IMR-90 (cell line): ENCODE results near the gene MAGEB1. TPM values are rescaled to one million over a fixed set of nuclear protein-coding genes. Genes with fewer than 3 reads are reported as not detected.

ENCODE experiments used
- ATAC-seq: fragments of 200-7000 bp; cut with Tn5 transposase; 2 replicates; pipeline ENCODE4 v1.9.1; 2020; ENCODE audit warnings: low read depth, mild to moderate bottlenecking, moderate library complexity
- BruUV-seq: library from RNA; stranded (reverse); fragments of 400-500 nt; replicated peaks from 2 replicates; lab custom pipeline; 2021; lab: Mats Ljungman, UMichigan
- CTCF ChIA-PET: fragments of 300-600 bp; formaldehyde crosslinking; extraction: SDS; loops from one replicate; lab custom pipeline; 2021; ENCODE audit warnings: antibody characterized with exemption; lab: Yijun Ruan, JAX
- POLR2A ChIA-PET: fragments of 300-600 bp; sonication (Branson Sonifier 250); formaldehyde crosslinking; loops from one replicate; lab custom pipeline; 2022; ENCODE audit warnings: antibody characterized with exemption; ENCODE audit not compliant: unreplicated experiment; lab: Charles Lee
- DNase-seq: peaks from one replicate; pipeline ENCODE4 v3.0.0; 2013
- H2AFZ ChIP-seq: replicated peaks from 2 replicates; pipeline ENCODE3; 2013; ENCODE audit warnings: low read length, mild to moderate bottlenecking; ENCODE audit not compliant: poor library complexity
- H2AK5ac ChIP-seq: 2 replicates; pipeline ENCODE4 v1.6.1; 2013; ENCODE audit warnings: low read depth, low read length, inconsistent platforms
- H2AK9ac ChIP-seq: replicated peaks from 2 replicates; pipeline ENCODE3; 2013; ENCODE audit warnings: mild to moderate bottlenecking, low read depth, low read length, moderate library complexity; ENCODE audit not compliant: poor library complexity
- H2BK120ac ChIP-seq: 2 replicates; pipeline ENCODE4 v1.6.1; 2013; ENCODE audit warnings: low read depth, low read length, inconsistent platforms
- H2BK15ac ChIP-seq: 3 replicates; pipeline ENCODE4 v1.6.1; 2013; ENCODE audit warnings: low read depth, low read length, inconsistent platforms
- H2BK20ac ChIP-seq: 2 replicates; pipeline ENCODE4 v1.6.1; 2013; ENCODE audit warnings: low read depth, mild to moderate bottlenecking, inconsistent platforms, low read length, moderate library complexity
- H2BK5ac ChIP-seq: 2 replicates; pipeline ENCODE4 v1.6.1; 2013; ENCODE audit warnings: mild to moderate bottlenecking, low read depth, low read length, inconsistent platforms; ENCODE audit not compliant: poor library complexity, severe bottlenecking
- H3K14ac ChIP-seq: replicated peaks from 2 replicates; pipeline ENCODE4 v1.6.1; 2013; ENCODE audit warnings: low read depth, low read length, inconsistent platforms
- H3K18ac ChIP-seq: 2 replicates; pipeline ENCODE4 v1.6.1; 2013; ENCODE audit warnings: low read depth, low read length, control low read depth
- H3K23ac ChIP-seq: 2 replicates; pipeline ENCODE4 v1.6.1; 2013; ENCODE audit warnings: low read depth, low read length, inconsistent platforms
- H3K27ac ChIP-seq: 2 replicates; pipeline ENCODE4 v1.5.1; 2013; ENCODE audit warnings: mild to moderate bottlenecking, control low read depth, low read length; ENCODE audit not compliant: insufficient read depth
- H3K27me3 ChIP-seq: 2 replicates; pipeline ENCODE4 v1.6.1; 2013; ENCODE audit warnings: low read length; ENCODE audit not compliant: control insufficient read depth, insufficient read depth
- H3K36me3 ChIP-seq: 2 replicates; pipeline ENCODE4 v1.6.1; 2013; ENCODE audit warnings: low read length, mixed read lengths; ENCODE audit not compliant: control insufficient read depth, insufficient read depth
- H3K4ac ChIP-seq: 2 replicates; pipeline ENCODE4 v1.6.1; 2013; ENCODE audit warnings: low read depth, low read length, inconsistent platforms
- H3K4me1 ChIP-seq: 2 replicates; pipeline ENCODE4 v1.6.1; 2013; ENCODE audit warnings: low read length, mixed read lengths; ENCODE audit not compliant: control insufficient read depth, insufficient read depth
- H3K4me2 ChIP-seq: 2 replicates; pipeline ENCODE4 v1.6.1; 2013; ENCODE audit warnings: low read depth, mild to moderate bottlenecking, control low read depth, low read length, moderate library complexity
- H3K4me3 ChIP-seq: 2 replicates; pipeline ENCODE4 v1.5.1; 2013; ENCODE audit warnings: low read depth, mild to moderate bottlenecking, control low read depth, low read length, moderate library complexity; ENCODE audit not compliant: insufficient read depth
- H3K56ac ChIP-seq: 2 replicates; pipeline ENCODE4 v1.6.1; 2013; ENCODE audit warnings: low read length, inconsistent platforms; ENCODE audit not compliant: insufficient read depth; ENCODE audit errors: extremely low read depth
- H3K79me1 ChIP-seq, 2 experiments: 2 replicates each; pipeline ENCODE4 v1.6.1; 2013; ENCODE audit warnings: low read length in 2 of 2, inconsistent platforms in 1 of 2, low read depth in 1 of 2
- H3K9ac ChIP-seq: 2 replicates; pipeline ENCODE4 v1.6.1; 2013; ENCODE audit warnings: low read depth, low read length, control low read depth
- H3K9me1 ChIP-seq: 2 replicates; pipeline ENCODE4 v1.6.1; 2013; ENCODE audit warnings: low read length, inconsistent platforms; ENCODE audit not compliant: insufficient read depth
- H3K9me3 ChIP-seq: 2 replicates; pipeline ENCODE4 v1.6.1; 2013; ENCODE audit warnings: low read length; ENCODE audit not compliant: control insufficient read depth, insufficient read depth
- H4K20me1 ChIP-seq: 2 replicates; pipeline ENCODE4 v1.6.1; 2013; ENCODE audit warnings: low read length, inconsistent platforms; ENCODE audit not compliant: insufficient read depth
- H4K5ac ChIP-seq: 2 replicates; pipeline ENCODE4 v1.6.1; 2013; ENCODE audit warnings: mild to moderate bottlenecking, low read depth, low read length, control low read depth
- H4K8ac ChIP-seq, 2 experiments: 2 replicates each; pipeline ENCODE4 v1.6.1; 2013; ENCODE audit warnings: low read depth in 2 of 2, low read length in 2 of 2, control low read depth in 1 of 2, inconsistent platforms in 1 of 2
- H4K91ac ChIP-seq: 2 replicates; pipeline ENCODE4 v1.6.1; 2013; ENCODE audit warnings: low read depth, low read length, inconsistent platforms; ENCODE audit not compliant: insufficient read depth
- CEBPB ChIP-seq: IDR thresholded peaks from 2 replicates; pipeline ENCODE4 v1.6.1; 2012; ENCODE audit warnings: low read depth, low read length, improper control_type of control experiment
- ELK1 ChIP-seq: fragments of 150-350 bp; IDR thresholded peaks from 2 replicates; pipeline ENCODE4 v1.6.1; 2016; ENCODE audit warnings: low read depth, mild to moderate bottlenecking, low read length, moderate library complexity, borderline replicate concordance
- FOS ChIP-seq: fragments of 150-350 bp; IDR thresholded peaks from 2 replicates; pipeline ENCODE4 v1.6.1; 2016; ENCODE audit warnings: low read depth, low read length
- MAFK ChIP-seq: IDR thresholded peaks from 2 replicates; pipeline ENCODE4 v1.6.1; 2012; ENCODE audit warnings: low read depth, low read length, improper control_type of control experiment
- MAZ ChIP-seq: IDR thresholded peaks from 2 replicates; pipeline ENCODE4 v1.6.1; 2012; ENCODE audit warnings: low read depth, mild to moderate bottlenecking, low read length, improper control_type of control experiment, moderate library complexity, borderline replicate concordance
- MXI1 ChIP-seq: IDR thresholded peaks from 2 replicates; pipeline ENCODE4 v1.6.1; 2012; ENCODE audit warnings: low read depth, mild to moderate bottlenecking, low read length, moderate library complexity, borderline replicate concordance
- NFE2L2 ChIP-seq: fragments of 150-350 bp; IDR thresholded peaks from 2 replicates; pipeline ENCODE4 v1.6.1; 2016; ENCODE audit warnings: low read depth, mild to moderate bottlenecking, low read length
- POLR2A ChIP-seq: IDR thresholded peaks from 2 replicates; pipeline ENCODE4 v1.6.1; 2012; ENCODE audit warnings: mild to moderate bottlenecking, low read depth, low read length
- RAD21 ChIP-seq: IDR thresholded peaks from 2 replicates; pipeline ENCODE4 v1.6.1; 2012; ENCODE audit warnings: low read length, improper control_type of control experiment
- RFX5 ChIP-seq: IDR thresholded peaks from 2 replicates; pipeline ENCODE4 v1.8.0; 2012; ENCODE audit warnings: low read depth, mild to moderate bottlenecking, low read length, moderate library complexity
- SMC3 ChIP-seq: fragments of 150-350 bp; IDR thresholded peaks from 2 replicates; pipeline ENCODE4 v1.6.1; 2016; ENCODE audit warnings: low read depth, mild to moderate bottlenecking, antibody characterized with exemption, low read length, moderate library complexity
- WGBS, 2 experiments: methylation state at CpG; one replicate each; pipeline versions ENCODE4 v1.1.5 to v1.1.7; 2013; ENCODE audit warnings: missing lambda C conversion rate in 2 of 2; ENCODE audit not compliant: insufficient read length in 1 of 2; ENCODE audit errors: extremely low coverage in 2 of 2; 5-methylcytosine and 5-hydroxymethylcytosine counted together
- dilution Hi-C: fragments of 300-500 bp; cut with HindIII; formaldehyde crosslinking; loops from one replicate; pipeline ENCODE4 v1.14.3; 2018; ENCODE audit warnings: low sequenced_read_pairs; ENCODE audit not compliant: unreplicated experiment
- in situ Hi-C: fragments of 300-500 bp; cut with MboI; formaldehyde crosslinking; loops from 3 replicates; pipeline ENCODE4 v1.14.3; 2019; ENCODE audit warnings: low sequenced_read_pairs, inconsistent platforms, mixed read lengths
- intact Hi-C: fragments of 100-400 bp; cut with micrococcal nuclease; formaldehyde crosslinking; loops from 2 replicates; pipeline ENCODE4 v1.10.0; 2022
- polyA plus RNA-seq, 3 experiments: library from polyadenylated mRNA; depleted of rRNA; stranded (reverse); fragments of >200 nt; gene quantifications; 2 replicates each; pipeline ENCODE4 v1.2.3, GENCODE V29; 2012; ENCODE audit warnings: low replicate concordance in 1 of 3
- total RNA-seq: library from RNA; depleted of rRNA; stranded (reverse); fragments of >200 nt; gene quantifications from 2 replicates; pipeline ENCODE4 v1.2.3, GENCODE V29; 2012
- TF ChIP-seq, protein P1 (sequence below): conservative IDR thresholded peaks from 2 replicates; pipeline ENCODE4 v1.5.1; 2012; ENCODE audit warnings: mild to moderate bottlenecking, low read depth, low read length, improper control_type of control experiment

MAGEB1 gene
- total and polyA plus RNA-seq, 2 of the 4 experiments (the other 2 are of a cell fraction), result not detected

GRCh38 chrX:30241724-30242415 lies 5.1 kb upstream of the MAGEB1 start, which contains the start of gene MAGEB4:
Gene MAGEB4 (plus strand): TSS chrX:30242000. CDS start chrX:30242136, 136 bp downstream.
- no peak within 1 kb of the TSS for H3K14ac ChIP-seq
- TF ChIP-seq MXI1, result no peak
- TF ChIP-seq POLR2A, result no peak
- TF ChIP-seq RFX5, result no peak
- no peak for TF ChIP-seq SMC3
- no peak for TF ChIP-seq MAFK
- TF ChIP-seq RAD21, result no peak
- TF ChIP-seq FOS, result no peak
- TF ChIP-seq, protein P1, sequence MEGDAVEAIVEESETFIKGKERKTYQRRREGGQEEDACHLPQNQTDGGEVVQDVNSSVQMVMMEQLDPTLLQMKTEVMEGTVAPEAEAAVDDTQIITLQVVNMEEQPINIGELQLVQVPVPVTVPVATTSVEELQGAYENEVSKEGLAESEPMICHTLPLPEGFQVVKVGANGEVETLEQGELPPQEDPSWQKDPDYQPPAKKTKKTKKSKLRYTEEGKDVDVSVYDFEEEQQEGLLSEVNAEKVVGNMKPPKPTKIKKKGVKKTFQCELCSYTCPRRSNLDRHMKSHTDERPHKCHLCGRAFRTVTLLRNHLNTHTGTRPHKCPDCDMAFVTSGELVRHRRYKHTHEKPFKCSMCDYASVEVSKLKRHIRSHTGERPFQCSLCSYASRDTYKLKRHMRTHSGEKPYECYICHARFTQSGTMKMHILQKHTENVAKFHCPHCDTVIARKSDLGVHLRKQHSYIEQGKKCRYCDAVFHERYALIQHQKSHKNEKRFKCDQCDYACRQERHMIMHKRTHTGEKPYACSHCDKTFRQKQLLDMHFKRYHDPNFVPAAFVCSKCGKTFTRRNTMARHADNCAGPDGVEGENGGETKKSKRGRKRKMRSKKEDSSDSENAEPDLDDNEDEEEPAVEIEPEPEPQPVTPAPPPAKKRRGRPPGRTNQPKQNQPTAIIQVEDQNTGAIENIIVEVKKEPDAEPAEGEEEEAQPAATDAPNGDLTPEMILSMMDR, result no peak
- TF ChIP-seq MAZ, result no peak
- TF ChIP-seq ELK1, result no peak
- no peak for TF ChIP-seq CEBPB
- TF ChIP-seq NFE2L2, result no peak
- no peak within 1 kb of the TSS for H3K4me2 ChIP-seq
- no peak within 1 kb of the TSS for H2AK9ac ChIP-seq
- H3K4me3 ChIP-seq, result no peak within 1 kb of the TSS
- POLR2A ChIA-PET, result no interaction called here
- H2BK20ac ChIP-seq, result no peak within 1 kb of the TSS
- H2BK15ac ChIP-seq, result no peak within 1 kb of the TSS
- H4K20me1 ChIP-seq, result no peaks in the 10 kb centered on the region
- no peak within 1 kb of the TSS for H2AK5ac ChIP-seq
- H3K23ac ChIP-seq, result no peak within 1 kb of the TSS
- no peak within 1 kb of the TSS for H2BK120ac ChIP-seq
- H4K5ac ChIP-seq, result no peak within 1 kb of the TSS
- no peak within 1 kb of the TSS for H2BK5ac ChIP-seq
- H3K9ac ChIP-seq, result no peak within 1 kb of the TSS
- in situ Hi-C loops (no loop called here), dilution Hi-C loops (no loop called here), intact Hi-C loops (no loop called here)
- no peaks in the 10 kb centered on the region for H3K36me3 ChIP-seq
- no peaks in the 10 kb centered on the region for H3K9me3 ChIP-seq
- H3K79me1 ChIP-seq, result no peaks in the 10 kb centered on the region
- no peak within 1 kb of the TSS for H3K4ac ChIP-seq
- H3K27ac ChIP-seq, result no peak within 1 kb of the TSS
- no peaks in the 10 kb centered on the region for H3K9me1 ChIP-seq
- H3K4me1 ChIP-seq, result no peaks in the 10 kb centered on the region
- no TSS peak for BruUV-seq
- H4K91ac ChIP-seq, result no peak within 1 kb of the TSS
- no CpG with 5 or more reads among the region's 10 CpGs for WGBS, 2 experiments
- no peak within 1 kb of the TSS for H3K56ac ChIP-seq
- ATAC-seq (no peak), DNase-seq (no peak)
- CTCF ChIA-PET, result no interaction called here
- peaks cover 2% of the 10 kb centered on the region for H3K27me3 ChIP-seq
- no peak within 1 kb of the TSS for H4K8ac ChIP-seq
- no peak within 1 kb of the TSS for H3K18ac ChIP-seq
- no peak within 1 kb of the TSS for H2AFZ ChIP-seq
